ENCODE results near the gene NFATC2.

The NFATC2 gene

DNA sequence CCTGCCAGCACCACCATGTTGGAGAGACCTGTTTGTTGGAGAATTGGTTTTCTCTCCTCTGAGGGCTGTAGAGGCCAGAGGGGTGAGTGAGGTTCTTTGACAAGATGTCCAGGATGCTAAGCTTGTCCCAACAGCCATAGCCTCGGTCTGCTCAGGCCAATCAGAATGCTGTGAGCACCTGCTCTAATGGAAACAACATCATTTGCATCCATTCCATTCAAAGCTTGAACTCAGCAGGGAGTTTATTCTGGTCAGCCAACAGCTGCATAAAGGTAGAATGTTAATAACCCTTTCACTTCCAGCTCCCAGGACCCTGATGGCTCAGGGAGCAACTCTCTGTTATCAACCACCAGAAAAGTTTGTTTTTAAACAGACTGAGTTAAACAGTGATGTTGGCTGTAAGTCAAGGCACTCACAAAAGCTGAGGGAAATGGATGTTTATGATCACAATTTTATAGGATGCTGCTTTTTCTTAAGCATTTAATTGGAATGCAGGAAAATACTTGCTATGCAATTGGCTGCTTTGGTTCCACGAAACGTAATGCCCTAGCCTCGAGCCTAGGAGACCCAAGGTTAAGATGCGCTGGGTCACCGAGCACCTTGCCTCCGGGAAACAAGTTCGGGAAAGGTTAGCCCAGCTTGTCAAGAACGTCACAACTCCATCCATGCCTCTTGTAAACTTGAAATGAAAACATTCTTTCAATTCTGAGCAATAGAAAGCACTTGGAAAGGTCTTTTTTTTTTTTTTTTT is 155.2 kb downstream of the NFATC2 start:
- DNase-seq, result no peak

DNA sequence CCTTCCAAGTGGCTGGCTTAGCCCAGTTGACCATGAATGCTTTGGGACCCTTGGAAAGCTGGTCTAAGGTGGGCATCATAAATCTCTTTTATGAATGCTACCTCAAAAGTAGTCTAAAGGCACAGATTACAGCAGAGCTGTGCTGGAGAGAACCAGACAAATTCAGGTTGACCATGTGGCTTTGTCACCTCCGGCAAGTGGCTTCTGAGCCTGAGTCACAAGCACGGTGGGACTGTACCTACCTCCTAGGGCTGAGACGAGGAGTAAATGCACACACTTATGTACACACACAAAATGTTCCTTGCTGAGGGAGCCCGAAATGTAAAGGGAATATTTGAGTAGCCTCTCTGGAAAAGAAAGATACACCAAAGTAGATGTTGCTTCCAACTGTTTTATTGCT is 155.9 kb downstream of the NFATC2 start:
- DNase-seq, result peak in 1 of 2 donors; percentile 42

DNA sequence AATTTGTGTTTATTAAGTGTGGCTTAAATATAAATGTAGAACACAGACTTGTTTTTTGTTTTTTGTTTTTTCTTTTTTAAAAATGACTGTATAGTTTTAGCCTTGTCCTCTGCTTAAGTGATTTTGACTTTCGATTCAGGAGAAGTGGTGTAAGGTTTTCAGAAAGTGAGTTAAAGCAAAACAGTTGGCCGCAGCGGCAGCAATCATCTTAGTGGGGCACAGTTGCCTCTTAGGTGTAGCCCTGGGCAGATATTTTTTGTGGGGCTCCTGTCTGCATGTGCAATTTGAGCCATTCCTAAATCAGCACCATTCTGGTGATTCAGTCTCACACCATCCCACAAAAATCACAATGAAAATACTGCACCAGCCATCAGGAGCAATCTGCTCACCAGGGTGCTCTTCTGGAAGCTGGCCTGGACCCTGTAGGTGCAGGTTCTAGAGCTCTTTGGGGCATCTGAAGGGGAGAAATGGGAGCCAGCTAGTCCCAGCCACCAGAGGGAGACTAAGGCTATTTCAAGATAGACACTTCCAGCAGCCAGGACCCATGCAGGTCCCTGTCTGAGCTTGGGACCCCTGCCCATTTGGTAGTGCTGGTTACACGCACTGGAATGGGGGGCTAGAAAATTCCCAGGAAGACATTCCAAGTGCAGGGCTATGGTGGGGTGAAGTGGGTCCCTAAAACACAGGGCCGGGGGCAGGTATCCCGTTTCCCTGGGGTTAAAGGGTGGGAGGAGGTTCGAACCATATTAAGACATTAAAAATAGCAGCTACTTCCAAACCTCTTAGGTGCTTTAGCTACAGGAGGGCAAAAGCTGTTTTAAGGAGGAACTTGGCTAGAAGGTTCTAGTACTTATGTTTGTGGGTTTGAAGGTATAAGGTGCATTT is 156.6 kb downstream of the NFATC2 start:
- peak; percentile 45 to 59 for DNase-seq

DNA sequence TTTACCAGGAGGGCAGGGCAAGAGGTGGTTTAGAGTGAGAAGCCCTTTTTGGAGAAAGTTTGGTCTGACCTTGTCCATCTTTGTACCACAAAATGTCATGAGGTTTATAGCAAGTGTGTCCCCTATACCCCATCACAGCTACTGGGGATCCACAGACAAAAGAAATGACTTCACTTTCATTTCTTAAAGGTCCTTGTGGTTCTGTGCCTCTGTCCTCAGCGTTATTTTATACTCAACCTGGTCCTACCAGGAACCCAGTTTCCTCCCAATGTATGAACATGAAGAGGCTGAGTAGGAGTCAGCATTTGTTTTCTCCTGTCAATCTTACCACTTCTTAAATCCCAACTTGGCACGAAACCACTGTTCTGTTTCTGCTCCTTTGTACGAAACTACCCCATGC is 157.6 kb downstream of the NFATC2 start:
- no peak for DNase-seq

DNA sequence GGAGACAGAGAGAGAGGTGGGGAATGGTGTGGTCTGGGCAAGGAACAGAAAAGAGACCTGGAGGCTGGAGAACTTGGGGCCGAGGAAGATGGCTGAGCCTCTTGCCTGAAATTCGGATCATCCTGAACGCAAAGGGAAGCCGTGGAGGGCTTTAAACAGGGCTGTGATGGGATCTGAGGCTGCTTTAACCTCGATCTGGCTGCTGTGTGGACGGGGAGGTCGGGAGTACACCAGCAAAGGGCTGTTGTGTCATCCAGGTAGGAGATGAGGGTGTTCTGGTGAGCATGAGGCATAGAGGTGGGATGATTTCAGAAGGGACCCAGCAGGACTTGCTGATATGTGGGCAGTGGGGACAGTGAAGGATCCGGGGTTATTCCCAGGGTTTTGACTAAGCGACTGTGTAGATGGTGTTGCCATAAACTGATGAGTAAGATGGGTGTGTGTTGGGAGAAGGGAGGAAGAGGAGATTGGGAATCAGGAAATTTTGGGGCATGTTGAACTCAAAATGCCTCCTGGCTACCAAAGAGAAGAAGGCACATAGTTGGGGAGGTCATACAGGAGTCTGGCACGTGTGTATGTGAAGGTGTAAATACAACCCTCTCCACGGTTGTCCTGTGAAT is 158.5 kb downstream of the NFATC2 start:
- no peak for DNase-seq

DNA sequence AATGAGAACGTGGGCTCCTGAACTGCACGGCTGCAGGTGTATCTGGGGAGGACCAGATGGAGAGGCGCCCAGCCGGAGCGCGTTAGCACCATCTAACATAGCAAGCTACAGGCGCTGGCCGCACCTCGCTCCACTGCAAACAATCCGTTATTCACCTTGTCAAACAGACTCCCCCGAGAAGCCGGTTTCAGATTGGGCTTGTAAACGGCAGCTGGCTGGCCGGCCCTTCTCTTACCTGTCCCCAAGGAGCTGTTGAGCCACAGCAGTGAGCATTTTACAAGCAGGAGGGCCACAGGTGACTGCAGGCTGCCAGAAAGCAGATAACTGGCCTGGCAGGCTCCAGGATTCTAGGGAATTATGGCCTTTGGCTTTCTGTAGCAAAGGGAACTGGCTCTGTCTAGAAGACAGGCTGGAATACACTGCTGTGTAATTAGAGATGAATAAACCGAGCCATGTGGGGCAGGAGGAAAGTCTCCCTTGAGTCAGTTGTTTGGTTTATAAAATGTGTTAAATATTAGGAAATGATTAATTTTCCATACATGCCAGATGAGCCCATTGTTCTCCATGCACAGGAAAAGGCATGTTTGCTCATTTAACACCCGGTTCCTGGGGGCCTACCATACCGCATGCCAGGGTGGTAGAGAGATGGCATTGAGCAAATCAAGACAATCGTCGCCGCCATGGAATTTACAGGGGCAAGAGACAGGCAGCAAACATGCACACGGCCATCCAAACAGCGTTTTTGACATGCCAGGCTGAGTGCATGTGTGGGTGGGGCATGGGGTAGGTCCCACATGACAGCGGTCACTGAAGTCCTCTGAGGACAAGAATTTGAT is 159.3 kb downstream of the NFATC2 start:
- no peak for DNase-seq

DNA sequence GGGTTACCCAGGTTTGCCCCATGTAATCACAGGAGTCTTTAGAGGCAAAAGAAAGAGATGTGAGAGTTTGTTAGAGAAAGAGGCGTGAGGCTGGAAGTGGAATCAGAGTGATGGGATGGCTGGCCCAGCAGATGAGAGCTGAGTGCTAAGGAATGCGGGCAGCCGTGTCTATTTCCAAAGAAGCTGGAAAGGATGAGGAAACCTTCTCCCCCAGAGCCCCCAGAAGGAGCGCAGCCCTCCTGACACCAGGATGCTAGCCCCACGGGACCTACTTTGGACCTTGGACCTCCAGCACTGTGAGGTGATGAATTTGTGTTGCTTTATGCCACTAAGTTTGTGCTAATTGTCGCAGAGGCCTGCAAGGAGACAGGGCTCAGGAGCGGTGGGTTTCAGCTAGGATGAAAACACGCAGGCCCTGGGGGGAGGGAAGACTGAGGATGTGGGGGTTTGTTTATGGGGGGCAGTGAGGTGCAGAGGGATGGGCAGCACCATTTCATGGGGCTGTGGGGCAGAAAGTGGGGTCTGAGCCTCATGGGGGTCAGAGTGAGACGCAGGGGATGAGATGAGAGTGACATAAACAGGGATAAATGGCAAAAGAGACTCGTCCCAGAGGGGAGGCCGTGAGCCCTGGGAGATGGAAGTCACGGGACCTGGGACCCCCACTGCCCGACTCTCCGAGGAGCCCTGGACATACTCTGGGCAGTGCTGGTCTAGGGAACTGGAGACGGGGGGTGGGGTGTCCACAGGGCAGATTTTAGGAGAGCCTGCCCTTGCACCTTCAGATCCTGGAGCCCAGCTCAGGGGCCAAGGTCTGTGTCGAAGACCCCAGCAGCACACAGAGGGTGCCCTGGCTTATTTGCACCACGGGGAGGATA is 160.2 kb downstream of the NFATC2 start:
- no peak for DNase-seq

DNA sequence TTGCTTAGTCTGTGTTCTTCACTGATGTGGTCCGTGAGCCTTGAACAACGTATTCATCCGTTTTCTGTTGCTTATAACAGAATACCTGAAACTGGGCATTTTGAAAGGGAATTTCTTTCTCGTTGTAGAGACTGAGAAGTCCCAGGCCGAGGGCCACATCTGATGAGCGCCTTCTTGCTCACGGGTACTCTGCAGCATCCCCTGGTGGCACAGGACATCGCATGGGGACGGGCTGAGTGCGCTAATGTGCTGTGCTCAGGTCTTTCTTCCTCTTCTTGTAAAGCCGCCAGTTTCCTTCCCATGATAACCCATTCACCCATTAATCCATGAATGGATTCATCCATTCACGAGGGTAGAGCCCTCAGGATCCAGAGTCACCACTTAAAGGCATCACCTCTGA is 161.0 kb downstream of the NFATC2 start:
- no peak for DNase-seq

DNA sequence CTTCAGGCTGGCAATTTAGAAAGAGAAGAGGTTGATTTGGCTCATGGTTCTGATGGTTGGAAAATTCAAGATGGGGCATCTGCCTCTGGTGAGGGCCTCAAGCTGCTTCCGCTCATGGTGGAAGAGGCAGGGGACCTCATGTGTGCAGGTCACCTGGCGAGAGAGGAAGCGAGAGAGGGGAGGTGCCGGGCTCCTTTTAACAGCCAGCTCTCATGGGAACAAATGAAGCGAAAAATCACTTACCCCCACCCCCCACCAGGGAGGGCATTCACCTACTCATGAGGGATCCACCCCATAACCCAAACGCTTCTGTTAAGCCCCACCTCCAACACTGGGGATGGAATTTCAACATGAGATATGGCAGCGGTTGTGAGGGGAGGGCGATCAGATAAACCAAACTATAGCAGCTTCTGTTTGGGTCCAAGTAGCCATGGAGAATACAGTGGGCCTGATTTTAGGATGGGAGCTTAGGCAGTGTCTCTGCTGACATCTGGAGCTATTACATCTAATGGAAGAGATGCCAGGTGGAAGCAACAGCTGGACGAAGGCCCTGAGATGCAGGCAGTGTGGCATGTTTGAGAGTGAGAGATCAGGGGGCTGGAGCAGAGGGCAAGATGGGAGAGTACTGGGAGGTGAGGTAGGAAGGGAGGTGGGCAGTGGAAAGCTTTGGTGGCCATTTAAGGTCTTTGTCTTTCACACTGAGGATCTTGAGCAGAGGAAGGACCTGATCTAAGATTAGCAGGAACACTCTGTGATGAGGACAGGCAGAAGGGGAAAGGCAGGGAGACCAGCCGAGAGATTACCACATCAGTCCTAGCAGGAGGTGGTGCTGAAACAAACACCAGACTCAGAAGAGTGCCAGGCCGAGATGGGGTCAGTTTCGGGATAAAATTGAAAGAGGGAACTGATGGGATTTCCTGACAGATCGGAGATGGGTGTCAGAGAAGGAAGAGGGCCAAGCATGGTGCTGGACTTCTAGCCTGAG is 161.8 kb downstream of the NFATC2 start:
- DNase-seq, result peak in 1 of 2 donors; percentile 25

DNA sequence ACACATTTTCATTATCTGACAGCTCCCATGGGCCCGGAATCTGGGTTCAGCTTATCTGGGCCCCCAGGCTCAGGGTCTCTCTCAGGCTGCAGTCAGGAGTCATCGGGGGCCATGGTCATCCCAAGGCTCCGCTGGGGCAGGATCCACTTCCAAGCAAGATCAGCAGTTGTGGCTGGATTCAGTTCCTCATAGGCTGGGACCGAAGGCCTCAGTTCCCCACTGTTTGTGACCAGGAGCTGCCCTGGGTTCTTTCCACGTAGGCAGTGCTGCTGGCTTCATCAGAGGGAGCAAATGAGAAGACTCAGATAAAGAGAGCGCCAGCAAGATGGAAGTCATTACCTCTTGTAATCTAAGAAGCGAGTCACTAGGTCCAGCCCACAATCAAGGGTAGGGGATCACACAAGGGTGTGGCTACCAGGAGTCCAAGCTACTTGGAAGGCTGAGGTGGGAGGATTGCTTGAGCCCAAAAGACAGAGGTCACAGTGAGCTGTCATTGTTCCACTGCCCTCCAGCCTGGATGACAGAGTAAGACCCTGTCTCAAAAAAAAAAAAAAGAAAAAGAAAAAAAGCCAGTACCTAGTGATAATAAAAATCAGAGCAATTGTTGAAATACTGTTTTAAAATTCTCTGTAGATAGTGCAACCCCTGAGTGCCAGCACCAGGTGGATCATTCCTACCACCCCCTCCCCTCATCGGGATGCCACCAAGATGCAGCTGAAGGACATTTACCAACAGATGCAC is 162.7 kb downstream of the NFATC2 start:
- no peak for DNase-seq

DNA sequence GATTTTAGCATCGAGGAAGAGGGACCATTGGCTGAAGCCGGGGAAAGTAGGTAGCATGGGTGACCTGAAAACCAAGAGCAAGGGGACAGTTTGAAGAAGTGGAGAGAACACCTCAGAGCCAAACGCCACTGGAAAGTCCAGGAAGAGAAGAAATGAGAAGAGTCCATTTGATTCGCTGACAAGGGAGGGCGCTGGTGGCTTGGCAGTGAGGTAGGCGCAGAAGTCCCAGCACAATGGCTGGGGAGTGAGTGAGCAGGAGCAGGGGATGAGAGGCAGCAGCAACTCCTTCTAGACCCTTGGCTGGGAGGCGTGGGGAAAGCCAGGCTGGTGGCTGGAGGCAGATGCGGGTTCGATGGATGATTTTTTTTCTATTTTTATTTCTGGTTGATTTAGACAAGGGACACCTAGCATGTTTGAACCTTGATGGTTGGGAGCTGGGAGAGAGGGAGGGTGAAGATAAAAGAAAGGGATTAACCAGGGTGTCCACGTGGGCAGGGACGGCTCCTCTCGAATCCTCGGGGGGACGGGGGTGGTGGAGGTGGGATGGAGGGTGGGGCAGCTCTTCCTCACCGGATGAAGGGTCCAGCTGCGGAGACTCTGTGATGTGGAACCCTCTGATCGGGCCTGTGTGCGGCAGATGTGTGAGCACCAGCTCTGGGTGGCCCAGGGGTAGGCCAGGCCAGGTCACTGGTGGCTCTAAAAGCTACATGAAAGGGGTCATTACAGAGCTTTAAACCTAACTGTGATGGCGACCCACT is 164.2 kb downstream of the NFATC2 start:
- DNase-seq, result no peak

DNA sequence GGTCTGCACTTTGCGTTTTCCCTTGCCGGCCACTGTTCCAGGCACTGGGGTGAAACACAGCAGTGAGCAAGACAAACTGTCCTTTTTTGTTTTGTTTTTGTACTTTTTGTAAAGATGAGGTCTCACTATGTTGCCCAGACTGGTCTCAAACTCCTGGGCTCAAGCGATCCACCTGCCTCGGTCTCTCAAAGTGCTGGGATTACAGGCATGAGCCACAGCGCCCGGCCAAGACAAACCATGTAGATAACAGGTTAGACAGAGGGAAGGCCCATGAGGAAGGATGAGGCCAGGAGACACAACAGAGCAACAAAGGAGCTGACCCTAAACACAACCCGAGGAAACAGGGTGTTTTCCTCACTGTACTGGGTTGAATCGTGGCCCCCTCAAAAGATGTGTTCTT is 165.4 kb downstream of the NFATC2 start:
- DNase-seq, result no peak

DNA sequence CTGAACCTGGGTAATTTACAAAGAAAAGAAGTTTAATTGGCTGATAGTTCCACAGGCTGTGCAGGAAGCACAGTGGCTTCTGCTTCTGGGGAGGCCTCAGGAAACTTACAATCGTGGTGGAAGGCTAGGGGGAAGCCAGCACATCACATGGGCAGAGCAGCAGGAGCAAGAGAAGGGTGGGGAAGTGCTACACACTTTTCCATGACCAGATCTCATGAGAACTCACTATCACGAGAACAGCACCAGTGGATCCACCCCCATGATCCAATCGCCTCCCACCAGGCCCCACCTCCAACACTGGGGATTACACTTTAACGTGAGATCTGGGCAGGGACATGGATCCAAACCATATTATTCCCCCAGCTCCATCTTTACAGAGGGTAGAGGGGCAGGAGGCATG is 166.4 kb downstream of the NFATC2 start:
- DNase-seq, result no peak

DNA sequence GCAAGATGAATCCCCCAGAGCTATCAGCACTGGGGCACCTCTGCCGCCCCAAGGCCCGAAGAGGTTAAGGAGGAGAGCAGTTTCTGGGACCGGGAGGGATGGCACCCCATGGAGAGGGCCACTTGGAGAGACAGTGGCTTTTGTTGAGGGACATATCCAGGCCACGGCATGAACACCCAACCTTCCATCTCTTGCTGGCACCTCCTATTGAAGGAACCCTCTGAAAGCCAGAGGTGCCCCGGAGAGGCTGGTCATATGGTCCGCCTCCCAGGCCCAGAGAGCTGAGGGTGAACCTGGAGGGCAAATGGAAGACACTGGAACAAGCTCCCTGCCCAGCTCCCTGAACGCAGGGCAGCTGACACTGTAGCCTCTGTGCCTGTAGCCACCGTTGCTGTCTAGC is 167.0 kb downstream of the NFATC2 start:
- DNase-seq, result no peak

DNA sequence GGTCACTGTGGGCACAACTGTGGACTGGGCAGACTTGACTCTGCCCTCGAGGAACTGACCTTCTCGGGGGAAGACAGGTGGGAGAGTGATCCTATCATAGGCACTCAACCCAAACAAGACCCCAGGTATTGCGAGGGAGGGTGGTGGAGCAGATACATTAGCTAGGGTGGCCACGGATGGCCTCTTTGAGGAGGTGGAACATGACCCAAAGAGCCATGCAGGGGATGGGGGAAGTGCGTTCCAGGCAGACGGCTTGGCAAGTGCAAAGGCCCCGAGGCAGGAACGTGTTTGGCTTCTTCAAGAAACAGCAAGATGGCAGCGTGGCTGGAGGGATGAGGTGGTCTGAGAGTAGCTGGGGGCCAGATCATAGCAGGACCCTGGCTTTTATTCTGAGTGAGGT is 167.6 kb downstream of the NFATC2 start:
- no peak for DNase-seq

DNA sequence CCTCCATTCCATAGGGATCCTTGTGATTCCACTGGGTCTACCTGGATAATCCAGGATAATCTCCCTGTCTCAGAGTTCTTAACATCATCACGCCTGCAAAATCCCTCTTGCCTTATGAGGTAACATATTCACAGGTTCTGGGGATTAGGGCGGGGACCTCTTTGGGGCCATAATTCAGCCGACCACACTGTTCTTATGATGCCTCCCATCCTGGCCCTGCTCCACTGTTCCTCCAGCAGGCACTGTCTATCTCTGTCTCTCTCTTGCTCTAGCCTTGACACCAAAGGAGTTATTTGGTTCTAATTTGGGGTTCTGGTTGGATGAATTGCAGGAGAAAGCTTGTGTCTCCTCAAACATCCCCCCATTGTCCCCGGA is 168.1 kb downstream of the NFATC2 start:
- no peak for DNase-seq

DNA sequence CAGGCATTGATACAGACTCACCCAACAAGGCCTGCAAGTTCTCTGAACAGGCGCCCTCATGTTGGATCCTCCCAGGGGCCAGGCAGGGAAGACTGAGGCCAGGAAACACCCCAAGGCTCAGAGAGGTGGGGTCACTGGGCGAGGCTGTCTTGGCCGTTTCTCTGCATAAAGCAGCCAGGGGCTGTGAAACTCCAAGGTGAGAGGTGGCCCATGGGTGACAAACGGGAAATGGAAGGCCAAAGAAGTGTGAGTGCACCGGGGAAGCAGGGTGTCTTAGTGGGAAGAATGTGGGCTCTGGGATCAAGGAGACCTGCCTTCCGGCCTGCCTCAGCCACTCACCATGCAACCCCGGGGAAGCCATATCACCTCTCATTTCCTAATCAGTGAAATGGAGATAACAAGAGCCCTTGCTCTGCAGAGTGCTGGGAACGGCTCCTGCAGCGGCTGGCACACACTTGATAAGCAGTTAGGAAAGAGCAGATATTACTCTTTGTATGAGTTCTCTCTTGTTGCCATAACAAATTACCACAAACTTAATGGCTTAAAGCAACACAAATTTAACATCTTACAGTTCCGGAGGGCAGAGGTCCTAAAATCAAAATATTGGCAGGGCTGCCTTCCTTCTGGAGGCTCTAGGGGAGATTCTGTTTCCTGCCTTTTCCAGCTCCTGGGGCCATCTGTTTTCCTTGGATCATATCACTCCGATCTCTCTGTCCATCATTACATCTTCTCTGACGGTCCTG is 168.6 kb downstream of the NFATC2 start:
- DNase-seq, result no peak

DNA sequence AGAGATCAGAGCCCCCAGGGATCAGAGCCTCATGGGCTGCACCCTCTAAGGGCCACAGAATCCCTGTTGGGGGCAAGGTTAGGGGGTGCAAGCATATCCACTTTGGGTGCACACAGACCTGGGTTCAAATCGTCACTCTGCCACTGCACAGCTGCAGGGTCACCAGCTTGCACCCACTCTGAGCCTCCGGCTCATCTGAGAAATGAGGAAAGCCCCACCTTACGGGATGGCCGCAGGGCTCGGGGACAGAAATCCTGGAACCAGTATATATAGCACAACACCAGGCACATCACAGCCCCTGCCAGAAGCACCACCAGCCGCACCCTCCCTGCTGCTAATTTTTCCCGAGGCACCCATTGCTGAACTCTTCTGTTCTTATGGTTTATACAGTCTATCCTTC is 169.6 kb downstream of the NFATC2 start:
- no peak for DNase-seq

All from CD4-positive, alpha-beta T cell treated with Interleukin-4 for 1 hour (primary cell).